Measurements from ENCODE around the gene JTB. TPM values are rescaled to one million over a fixed set of nuclear protein-coding genes. Genes with fewer than 3 reads are reported as not detected.
"Not testable (repeated sequence)": the region's sequence is repeated elsewhere in the genome, so short reads cannot be mapped to it uniquely, and the experiment has no call there.

JTB gene
- polyA plus RNA-seq, 5 donors: 81.7 to 104 (median 90.1) TPM

GRCh38 chr1:153984123-153984894 lies 6.8 kb upstream of the JTB start:
- peak in 1 of 2 donors; percentile 38 for DNase-seq

- not testable (repeated sequence) for DNase-seq
Measured at GRCh38 chr1:153981735-153982134, 4.3 kb upstream of the JTB start.

GRCh38 chr1:153979091-153979490 lies 1.6 kb upstream of the JTB start:
- DNase-seq: not testable (repeated sequence)

GRCh38 chr1:153978274-153978909 lies 918 bp upstream of the JTB start:
- DNase-seq: no peak

GRCh38 chr1:153976819-153977249 lies 640 bp downstream of the JTB start:
- DNase-seq: no peak

- DNase-seq: no peak
Measured at GRCh38 chr1:153973525-153973924, 3.9 kb downstream of the JTB start.

GRCh38 chr1:153973071-153973470 lies 4.4 kb downstream of the JTB start:
- no peak for DNase-seq

GRCh38 chr1:153970346-153970745 lies 7.1 kb downstream of the JTB start:
- DNase-seq: no peak

GRCh38 chr1:153968972-153969371 lies 8.5 kb downstream of the JTB start:
- DNase-seq: no peak

- no peak for DNase-seq
Measured at GRCh38 chr1:153968408-153968807, 9.1 kb downstream of the JTB start.

GRCh38 chr1:153968000-153968363 lies 9.5 kb downstream of the JTB start:
- DNase-seq: no peak

- peak; percentile 92 to 94 for DNase-seq
Measured at GRCh38 chr1:153967107-153967999, 10.1 kb downstream of the JTB start, which contains the start of gene CREB3L4. Gene CREB3L4, plus strand, starts transcription at chr1:153967902. Its CDS starts 624 bp downstream, at chr1:153968526.

GRCh38 chr1:153963850-153964331 lies 13.6 kb downstream of the JTB start:
- peak in 1 of 2 donors; percentile 49 for DNase-seq

- DNase-seq: peak; percentile 98
Measured at GRCh38 chr1:153963030-153963849, 14.2 kb downstream of the JTB start, which contains the start of gene SLC39A1. Gene SLC39A1, minus strand, starts transcription at chr1:153963537. Its CDS starts 822 bp downstream, at chr1:153962715.

- DNase-seq: no peak
Measured at GRCh38 chr1:153962088-153963029, 15.1 kb downstream of the JTB start.

GRCh38 chr1:153961421-153961820 lies 16.1 kb downstream of the JTB start:
- DNase-seq: no peak

GRCh38 chr1:153960206-153960605 lies 17.3 kb downstream of the JTB start:
- DNase-seq: no peak

GRCh38 chr1:153959454-153959853 lies 18.0 kb downstream of the JTB start:
- DNase-seq: no peak

GRCh38 chr1:153958961-153959260 lies 18.6 kb downstream of the JTB start:
- no peak for DNase-seq

All from right lung (tissue), 5 donors.